HG02884 (cell line): ENCODE data around the gene TPGS1.

Experiments
- ATAC-seq: cut with Tn5 transposase; IDR thresholded peaks from one replicate; pipeline ENCODE4 v1.9.1; 2021; ENCODE audit warnings: mild to moderate bottlenecking, moderate library complexity; ENCODE audit not compliant: unreplicated experiment

TPGS1 gene

GRCh38 chr19:536031-536880 is 29.0 kb downstream of the TPGS1 start:
- no peak for ATAC-seq

GRCh38 chr19:536881-537404 is 29.6 kb downstream of the TPGS1 start:
- ATAC-seq = no peak

GRCh38 chr19:538641-539428 is 31.5 kb downstream of the TPGS1 start:
- no peak for ATAC-seq

- no peak for ATAC-seq
Measured at GRCh38 chr19:539429-540030, 32.2 kb downstream of the TPGS1 start.

GRCh38 chr19:540867-541637 is 33.8 kb downstream of the TPGS1 start:
- ATAC-seq = no peak

GRCh38 chr19:541699-542098 is 34.4 kb downstream of the TPGS1 start:
- ATAC-seq = no peak

GRCh38 chr19:542173-542866 is 35.0 kb downstream of the TPGS1 start:
- ATAC-seq = no peak

- ATAC-seq = no peak
Measured at GRCh38 chr19:543910-544608, 36.8 kb downstream of the TPGS1 start, which contains the start of gene GZMM. GZMM (plus strand) TSS chr19:544053; CDS start chr19:544072, 19 bp downstream.

GRCh38 chr19:547117-547516 is 39.8 kb downstream of the TPGS1 start:
- no peak for ATAC-seq

GRCh38 chr19:547836-548720 is 40.8 kb downstream of the TPGS1 start:
- ATAC-seq = no peak

GRCh38 chr19:548886-549830 is 41.9 kb downstream of the TPGS1 start:
- no peak for ATAC-seq

- ATAC-seq = no peak
Measured at GRCh38 chr19:554817-555216, 47.5 kb downstream of the TPGS1 start.

GRCh38 chr19:555474-555808 is 48.1 kb downstream of the TPGS1 start:
- ATAC-seq = no peak

- no peak for ATAC-seq
Measured at GRCh38 chr19:556611-557382, 49.5 kb downstream of the TPGS1 start.

GRCh38 chr19:558770-559439 is 51.6 kb downstream of the TPGS1 start:
- ATAC-seq = no peak

- no peak for ATAC-seq
Measured at GRCh38 chr19:560121-560520, 52.8 kb downstream of the TPGS1 start.
